GM12873 (cell line): ENCODE measurements around the gene A1BG.

Source experiments
- CTCF ChIP-seq: IDR thresholded peaks from 2 replicates; pipeline ENCODE4 v1.5.1; 2012; ENCODE audit warnings: low read depth, mild to moderate bottlenecking, moderate library complexity, low read length, control low read depth; ENCODE audit not compliant: insufficient read depth; ENCODE audit errors: missing control alignments

The A1BG gene

DNA sequence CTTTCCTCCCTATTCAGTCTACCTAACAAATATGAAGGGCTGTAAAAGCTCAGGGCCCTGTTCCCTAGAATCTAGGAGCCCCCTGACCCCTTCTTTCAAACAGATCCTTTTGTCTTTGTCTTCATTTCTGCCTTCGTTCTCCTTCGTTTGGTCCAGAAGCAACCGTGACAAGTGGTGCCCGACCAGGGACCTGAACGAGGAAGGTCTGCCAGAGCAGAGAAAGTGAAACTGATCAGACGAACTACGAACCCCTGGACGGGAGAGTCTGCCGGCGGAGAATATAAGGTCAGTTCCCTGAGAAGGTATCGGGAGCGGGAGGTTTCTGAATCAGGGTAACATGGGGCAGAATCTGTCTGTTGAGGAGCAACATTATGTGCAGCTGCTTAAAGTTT is 47.4 kb downstream of the A1BG start:
- TF ChIP-seq CTCF, result no peak

GRCh38 chr19:58305065-58305931 is 48.0 kb downstream of the A1BG start, which contains the start of gene ERVK3-1:
TSS of gene ERVK3-1 (plus strand) at chr19:58305377. CDS start at chr19:58312169, 6,792 bp downstream.
- TF ChIP-seq CTCF, result no peak

- no peak for TF ChIP-seq CTCF
Measured at GRCh38 chr19:58304748-58305064, 48.6 kb downstream of the A1BG start.

DNA sequence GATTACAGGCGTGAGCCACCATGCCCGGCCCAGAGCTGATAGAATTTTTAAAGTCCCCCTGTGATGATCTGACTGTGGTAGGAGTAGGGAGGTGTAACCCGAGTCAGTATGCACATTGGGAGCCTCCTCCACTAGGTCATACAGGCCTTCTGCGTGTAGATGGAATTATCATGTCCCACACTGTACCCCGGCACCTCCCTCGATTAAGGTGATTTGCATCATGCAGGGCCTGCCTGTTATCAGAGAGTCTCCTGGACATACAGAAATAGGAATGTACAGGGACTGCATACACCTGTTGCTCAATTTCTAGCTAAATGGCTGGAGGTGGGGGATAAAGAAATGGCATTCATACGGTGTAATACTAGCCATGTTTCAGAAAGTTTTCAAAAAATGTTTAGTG is 49.0 kb downstream of the A1BG start:
- TF ChIP-seq CTCF, result no peak

- no peak for TF ChIP-seq CTCF
Measured at GRCh38 chr19:58300620-58301019, 52.7 kb downstream of the A1BG start.

GRCh38 chr19:58296104-58296503 is 57.2 kb downstream of the A1BG start:
- no peak for TF ChIP-seq CTCF
